Choroid plexus epithelial cell (primary cell): Measurements from ENCODE around the gene ZNF860.
"Not testable (repeated sequence)": the region's sequence is repeated elsewhere in the genome, so short reads cannot be mapped to it uniquely, and the experiment has no call there.

Experiments
- DNase-seq: peaks from one replicate; pipeline ENCODE4 v3.0.0-alpha.2; 2010; ENCODE audit warnings: low read depth
- H3K4me3 ChIP-seq: 2 replicates; pipeline ENCODE4 v1.5.1; 2011; ENCODE audit warnings: low read depth, mild to moderate bottlenecking, control low read depth, low read length, moderate library complexity
- TF ChIP-seq, protein P1 (sequence below): conservative IDR thresholded peaks from 2 replicates; pipeline ENCODE4 v1.5.1; 2011; ENCODE audit warnings: low read depth, mild to moderate bottlenecking, control low read depth, inconsistent platforms, low read length, moderate library complexity

Gene ZNF860

GRCh38 chr3:32003380-32003779 is 21.8 kb downstream of the ZNF860 start:
- TF ChIP-seq, protein P1, sequence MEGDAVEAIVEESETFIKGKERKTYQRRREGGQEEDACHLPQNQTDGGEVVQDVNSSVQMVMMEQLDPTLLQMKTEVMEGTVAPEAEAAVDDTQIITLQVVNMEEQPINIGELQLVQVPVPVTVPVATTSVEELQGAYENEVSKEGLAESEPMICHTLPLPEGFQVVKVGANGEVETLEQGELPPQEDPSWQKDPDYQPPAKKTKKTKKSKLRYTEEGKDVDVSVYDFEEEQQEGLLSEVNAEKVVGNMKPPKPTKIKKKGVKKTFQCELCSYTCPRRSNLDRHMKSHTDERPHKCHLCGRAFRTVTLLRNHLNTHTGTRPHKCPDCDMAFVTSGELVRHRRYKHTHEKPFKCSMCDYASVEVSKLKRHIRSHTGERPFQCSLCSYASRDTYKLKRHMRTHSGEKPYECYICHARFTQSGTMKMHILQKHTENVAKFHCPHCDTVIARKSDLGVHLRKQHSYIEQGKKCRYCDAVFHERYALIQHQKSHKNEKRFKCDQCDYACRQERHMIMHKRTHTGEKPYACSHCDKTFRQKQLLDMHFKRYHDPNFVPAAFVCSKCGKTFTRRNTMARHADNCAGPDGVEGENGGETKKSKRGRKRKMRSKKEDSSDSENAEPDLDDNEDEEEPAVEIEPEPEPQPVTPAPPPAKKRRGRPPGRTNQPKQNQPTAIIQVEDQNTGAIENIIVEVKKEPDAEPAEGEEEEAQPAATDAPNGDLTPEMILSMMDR, result no peak
- no peak overlapping the region for H3K4me3 ChIP-seq
- no peak for DNase-seq

DNA sequence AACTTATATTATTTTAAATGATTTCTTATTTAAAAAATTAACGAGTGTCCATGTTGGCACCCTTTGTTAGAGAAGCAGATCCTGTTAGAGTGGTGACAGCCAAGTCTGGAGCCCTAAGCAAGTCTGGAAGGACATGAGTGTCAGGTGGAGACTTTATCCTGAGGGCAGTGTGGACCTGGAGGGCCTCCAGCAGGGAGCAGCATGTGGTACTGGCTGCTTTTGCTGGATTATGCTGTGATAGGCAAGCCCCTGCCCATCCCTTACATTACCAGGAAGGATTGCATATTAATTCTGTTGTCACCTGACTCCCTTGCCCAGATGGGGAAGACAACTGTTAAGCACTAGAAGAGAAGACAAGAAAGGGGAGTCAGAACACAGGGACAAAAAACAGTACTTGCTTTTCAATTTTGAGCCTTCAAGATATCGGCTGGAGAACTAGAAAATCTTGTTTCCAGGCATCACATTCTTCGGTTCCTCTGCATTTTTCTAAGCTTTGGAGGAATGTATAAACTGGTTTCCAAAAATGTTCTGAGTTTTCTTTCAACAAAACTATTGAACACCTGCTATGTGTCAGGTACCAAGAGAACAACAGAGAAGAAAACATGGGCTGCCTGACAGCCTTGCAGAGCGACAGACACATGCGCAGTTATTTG is 22.7 kb downstream of the ZNF860 start:
- H3K4me3 ChIP-seq, result no peak overlapping the region
- TF ChIP-seq, protein P1, result peak; percentile 23
- DNase-seq, result no peak

DNA sequence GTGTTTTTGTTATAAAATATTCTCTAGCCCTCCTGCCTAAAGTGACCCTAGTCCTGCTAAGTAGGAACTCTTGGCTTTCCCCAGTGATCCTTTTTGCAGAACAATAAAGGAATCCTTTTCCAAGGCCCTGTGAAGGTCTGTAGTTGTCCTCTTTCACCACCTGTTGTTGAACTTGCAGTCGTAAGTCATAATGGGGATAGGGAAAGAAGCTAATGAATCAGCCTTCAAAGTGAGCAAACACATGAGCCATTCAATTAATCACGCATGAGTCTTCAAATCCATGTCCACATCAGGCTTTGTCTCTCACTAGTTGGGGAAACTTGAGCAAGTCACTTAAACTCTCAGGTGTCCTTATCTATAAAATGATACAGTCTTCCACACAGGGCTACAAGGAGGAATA is 27.6 kb downstream of the ZNF860 start:
- DNase-seq, result no peak
- TF ChIP-seq, protein P1, result no peak
- no peak overlapping the region for H3K4me3 ChIP-seq

GRCh38 chr3:32009957-32010356 is 28.4 kb downstream of the ZNF860 start:
- H3K4me3 ChIP-seq, result no peak overlapping the region
- DNase-seq, result no peak

GRCh38 chr3:32010699-32011098 is 29.1 kb downstream of the ZNF860 start:
- not testable (repeated sequence) for H3K4me3 ChIP-seq

More at GRCh38 chr3:32009957-32010356, 28.4 kb downstream of the ZNF860 start:
- TF ChIP-seq, protein P1, result no peak

DNA sequence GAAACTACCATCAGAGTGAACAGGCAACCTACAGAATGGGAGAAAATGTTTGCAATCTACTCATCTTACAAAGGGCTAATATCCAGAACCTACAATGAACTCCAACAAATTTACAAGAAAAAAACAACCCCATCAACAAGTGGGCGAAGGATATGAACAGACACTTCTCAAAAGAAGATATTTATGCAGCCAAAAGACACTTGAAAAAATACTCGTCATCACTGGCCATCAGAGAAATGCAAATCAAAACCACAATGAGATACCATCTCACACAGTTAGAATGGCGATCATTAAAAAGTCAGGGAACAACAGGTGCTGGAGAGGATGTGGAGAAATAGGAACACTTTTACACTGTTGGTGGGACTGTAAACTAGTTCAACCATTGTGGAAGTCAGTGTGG is 34.1 kb downstream of the ZNF860 start:
- not testable (repeated sequence) for H3K4me3 ChIP-seq, DNase-seq

More at GRCh38 chr3:32010699-32011098, 29.1 kb downstream of the ZNF860 start:
- DNase-seq, result not testable (repeated sequence)

GRCh38 chr3:32017286-32017685 is 35.7 kb downstream of the ZNF860 start:
- TF ChIP-seq, protein P1, result no peak
- H3K4me3 ChIP-seq, result no peak overlapping the region
- DNase-seq, result no peak

GRCh38 chr3:32018757-32019564 is 37.4 kb downstream of the ZNF860 start:
- peak; percentile 73 for DNase-seq
- H3K4me3 ChIP-seq, result no peak overlapping the region
- TF ChIP-seq, protein P1, result peak; percentile 73
